Choroid plexus epithelial cell (primary cell): Measurements from ENCODE around the gene MSRB1.

Source experiments
- DNase-seq: peaks from one replicate; pipeline ENCODE4 v3.0.0-alpha.2; 2010; ENCODE audit warnings: low read depth
- H3K4me3 ChIP-seq: 2 replicates; pipeline ENCODE4 v1.5.1; 2011; ENCODE audit warnings: low read depth, mild to moderate bottlenecking, control low read depth, low read length, moderate library complexity
- CTCF ChIP-seq: conservative IDR thresholded peaks from 2 replicates; pipeline ENCODE4 v1.5.1; 2011; ENCODE audit warnings: low read depth, mild to moderate bottlenecking, control low read depth, inconsistent platforms, low read length, moderate library complexity

MSRB1 gene

GRCh38 chr16:1895949-1896675 lies 46.9 kb downstream of the MSRB1 start:
- DNase-seq: no peak
- no peak overlapping the region for H3K4me3 ChIP-seq
- TF ChIP-seq CTCF: no peak

DNA sequence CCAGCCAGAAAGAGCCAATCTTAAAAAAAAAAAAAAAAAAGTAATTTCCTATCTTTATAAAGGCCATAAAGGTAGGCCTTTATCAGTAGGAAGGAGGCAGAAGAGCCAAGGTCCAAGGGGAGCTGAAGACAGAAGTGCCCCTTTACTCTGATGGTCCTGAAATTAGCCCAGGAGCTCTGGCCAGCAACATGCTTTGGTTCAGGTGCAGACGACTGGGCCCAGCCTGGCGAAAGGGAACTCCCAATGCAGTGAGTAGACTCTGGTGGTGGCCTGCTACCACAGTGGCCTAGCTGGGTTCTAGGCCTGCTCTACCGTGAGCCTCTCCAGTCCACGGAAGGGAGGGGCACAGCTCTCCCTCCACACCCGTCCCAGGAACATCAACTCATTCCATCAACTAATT lies 47.9 kb downstream of the MSRB1 start:
- no peak for TF ChIP-seq CTCF
- DNase-seq: no peak

GRCh38 chr16:1890708-1891050 lies 52.3 kb downstream of the MSRB1 start:
- TF ChIP-seq CTCF: no peak
- no peak for DNase-seq
- H3K4me3 ChIP-seq: no peak overlapping the region

More for the DNA sequence above, 47.9 kb downstream of the MSRB1 start:
- H3K4me3 ChIP-seq: no peak overlapping the region

DNA sequence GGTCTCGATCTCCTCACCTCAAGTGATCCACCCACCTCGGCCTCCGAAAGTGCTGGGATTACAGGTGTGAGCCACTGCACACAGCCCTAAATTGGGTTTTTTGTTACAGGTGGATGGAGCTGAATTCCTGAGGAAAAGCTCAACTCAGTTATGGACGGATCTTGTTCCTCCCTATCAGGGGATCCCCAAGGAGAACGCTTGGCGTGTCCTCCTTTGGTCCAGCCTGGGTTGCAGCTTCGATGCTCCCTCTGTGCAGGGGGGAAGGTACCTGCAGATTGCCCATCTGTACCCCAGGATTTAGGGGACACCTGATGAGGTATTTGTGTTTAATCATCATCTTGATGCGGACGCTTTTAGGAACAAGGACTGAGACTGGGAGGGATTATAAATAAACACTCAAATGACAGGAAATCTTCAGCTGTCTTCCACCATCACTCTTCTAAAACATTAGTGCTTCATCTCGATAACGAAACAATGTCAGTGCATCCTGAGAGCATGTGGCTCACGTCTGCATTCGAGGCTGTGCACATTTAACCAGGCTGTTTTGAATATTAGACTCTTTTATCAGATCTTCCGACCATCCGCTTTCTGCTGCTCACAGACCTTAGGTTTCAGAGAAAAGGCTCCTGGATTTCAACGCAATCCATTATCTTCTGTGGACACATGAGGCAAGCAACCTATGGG lies 52.8 kb downstream of the MSRB1 start:
- TF ChIP-seq CTCF: no peak
- no peak for DNase-seq
- H3K4me3 ChIP-seq: no peak overlapping the region
